ENCODE measurements around the gene PFN3.

Gene PFN3

DNA sequence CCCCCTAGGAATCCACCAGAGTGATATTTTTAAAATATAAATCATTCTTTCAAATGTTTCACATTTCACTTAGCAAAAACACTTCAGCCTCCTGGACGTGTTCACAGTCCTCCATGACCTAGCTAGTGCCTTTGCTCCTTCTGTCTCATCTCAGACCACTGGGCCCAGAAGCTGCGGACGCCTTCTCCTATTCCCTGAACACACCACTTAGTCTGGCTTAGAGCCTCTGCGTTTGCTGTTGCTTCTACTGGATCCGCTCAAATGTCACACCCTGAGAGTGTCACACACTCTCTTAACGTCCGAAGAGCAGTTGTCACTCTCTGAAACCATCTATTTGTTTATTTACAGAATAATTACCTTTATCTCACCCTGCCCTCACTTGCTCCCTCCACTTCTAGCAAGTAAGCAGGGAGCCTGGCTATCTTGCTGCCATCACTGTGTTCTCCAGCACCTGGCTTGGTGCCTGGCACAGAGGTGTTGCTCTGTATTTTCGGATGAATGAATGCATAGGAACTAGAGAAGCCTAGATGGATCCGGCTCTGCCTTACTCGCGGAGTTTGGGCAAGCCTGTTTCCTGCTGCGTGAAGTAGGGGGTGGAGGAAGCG lies 24.8 kb upstream of the PFN3 start:
- no peak for TF ChIP-seq CTCF (IDR thresholded peaks at IDR 0.05)

GRCh38 chr5:177423671-177424070 lies 23.2 kb upstream of the PFN3 start:
- no peak for TF ChIP-seq CTCF (IDR thresholded peaks at IDR 0.05)

GRCh38 chr5:177421062-177421798 lies 20.8 kb upstream of the PFN3 start:
- TF ChIP-seq CTCF (IDR thresholded peaks at IDR 0.05), result no peak

GRCh38 chr5:177419046-177419445 lies 18.6 kb upstream of the PFN3 start:
- TF ChIP-seq CTCF (IDR thresholded peaks at IDR 0.05), result no peak

DNA sequence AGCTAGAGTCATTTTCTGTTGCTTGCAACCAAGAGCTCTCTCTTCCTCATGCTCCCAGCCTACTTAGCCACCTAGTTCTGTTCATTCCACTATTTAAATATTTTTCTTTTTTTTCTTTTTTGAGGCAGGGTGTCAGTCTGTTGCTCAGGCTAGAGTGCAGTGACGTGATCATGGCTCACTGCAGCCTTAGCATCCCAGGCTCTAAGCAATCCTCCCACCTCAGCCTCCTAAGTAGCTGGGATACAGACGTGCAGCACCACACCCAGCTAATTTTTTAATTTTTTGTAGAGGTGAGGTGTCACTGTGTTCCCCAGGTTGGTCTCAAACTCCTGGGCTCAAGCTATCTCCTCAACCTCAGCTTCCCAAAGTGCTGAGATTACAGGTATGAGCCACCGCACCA lies 14.0 kb upstream of the PFN3 start:
- no peak for TF ChIP-seq CTCF (IDR thresholded peaks at IDR 0.05)

DNA sequence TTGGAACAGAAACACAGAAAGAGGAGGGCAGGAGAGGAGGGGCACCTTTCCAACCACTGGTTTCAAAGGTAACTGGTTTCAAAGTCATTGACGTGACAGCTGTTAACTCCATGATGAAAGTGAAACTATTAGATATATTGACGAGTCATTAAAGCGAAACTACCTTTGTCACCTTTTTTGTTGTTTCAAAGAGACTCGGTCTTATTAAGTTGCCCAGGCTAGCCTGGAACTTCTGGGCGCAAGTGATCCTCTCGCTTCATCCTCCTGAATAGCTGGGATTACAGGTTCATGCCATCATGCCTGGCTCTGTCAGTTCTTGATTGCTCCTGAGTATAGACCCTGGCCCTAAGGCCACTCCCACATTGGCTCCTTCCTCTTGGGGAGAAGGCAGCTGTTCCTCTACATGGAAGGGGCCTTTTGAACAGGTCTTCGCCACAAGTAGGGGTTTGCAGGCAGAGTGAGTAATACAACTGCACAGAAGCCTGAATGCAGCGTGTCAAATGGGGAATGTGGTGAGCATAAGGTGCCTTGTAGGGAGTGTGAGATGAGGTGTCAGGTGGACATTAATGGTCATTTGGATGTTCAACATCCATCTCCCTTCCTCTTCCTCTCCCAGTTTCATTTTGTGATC lies 12.3 kb upstream of the PFN3 start:
- no peak for TF ChIP-seq CTCF (IDR thresholded peaks at IDR 0.05)

- no peak for TF ChIP-seq CTCF (IDR thresholded peaks at IDR 0.05)
These were observed 10.1 kb upstream of the PFN3 start for GRCh38 chr5:177410575-177410974.
